OCI-M2 (cell line): ENCODE data around the gene CGB3.
A peak's percentile ranks its signal among the peaks of the same experiment; 100 is the strongest.

ENCODE experiments used
- DNase-seq: peaks from one replicate; lab custom pipeline; 2025; ENCODE audit not compliant: unreplicated experiment; lab: John Stamatoyannopoulos, UW

CGB3 gene

DNA sequence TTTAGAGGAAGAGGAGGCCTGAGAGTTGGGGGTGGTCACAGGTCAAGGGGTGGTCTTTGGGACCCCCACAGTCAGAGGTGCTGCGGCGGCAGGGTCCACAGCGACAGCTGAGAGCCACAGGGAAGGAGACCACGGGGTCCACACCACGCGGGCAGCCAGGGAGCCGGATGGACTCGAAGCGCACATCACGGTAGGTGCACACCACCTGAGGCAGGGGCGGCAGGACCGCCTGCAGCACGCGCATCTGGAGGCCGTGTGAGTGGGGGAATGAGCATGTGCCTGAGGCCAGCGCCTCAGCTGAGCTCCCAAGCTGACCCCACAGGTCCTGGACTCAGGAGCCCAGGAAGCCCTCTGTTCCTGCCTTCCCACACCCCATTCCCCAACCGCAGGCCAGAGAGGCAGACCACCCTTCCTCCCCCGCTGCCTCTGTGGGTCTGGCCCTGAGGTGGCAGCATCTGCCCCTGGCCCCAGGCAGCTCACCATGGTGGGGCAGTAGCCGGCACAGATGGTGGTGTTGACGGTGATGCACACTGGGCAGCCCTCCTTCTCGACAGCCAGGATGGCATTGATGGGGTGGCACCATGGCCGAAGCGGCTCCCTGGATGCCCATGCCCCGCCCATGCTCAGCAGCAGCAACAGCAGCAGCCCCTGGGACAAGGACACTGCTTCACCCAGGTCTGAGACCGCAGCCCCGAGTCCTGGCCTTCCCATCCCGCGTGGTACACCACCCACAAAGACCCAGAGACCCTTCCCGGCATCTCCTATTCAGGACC, 7.9 kb downstream of the CGB3 start:
- no peak for DNase-seq

DNA sequence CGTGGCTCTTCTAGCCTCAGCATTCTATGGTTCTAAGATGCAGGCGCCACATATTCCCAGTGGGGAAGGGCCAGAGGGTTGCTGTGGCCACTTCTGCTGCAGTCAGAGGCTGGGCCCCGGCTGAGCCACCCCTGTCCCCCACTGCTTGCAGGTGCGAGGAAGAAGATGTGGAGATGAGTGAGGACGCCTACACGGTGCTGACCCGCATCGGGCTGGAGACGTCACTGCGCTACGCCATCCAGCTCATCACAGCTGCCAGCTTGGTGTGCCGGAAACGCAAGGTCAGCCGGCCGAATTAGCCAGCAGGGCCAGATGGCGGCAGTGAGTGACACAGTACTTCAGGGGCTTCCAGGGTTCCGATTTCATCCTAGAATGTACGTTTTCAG, 9.3 kb downstream of the CGB3 start:
- DNase-seq, result no peak

- DNase-seq, result no peak
Observed at GRCh38 chr19:49014123-49014869, 9.8 kb downstream of the CGB3 start.

DNA sequence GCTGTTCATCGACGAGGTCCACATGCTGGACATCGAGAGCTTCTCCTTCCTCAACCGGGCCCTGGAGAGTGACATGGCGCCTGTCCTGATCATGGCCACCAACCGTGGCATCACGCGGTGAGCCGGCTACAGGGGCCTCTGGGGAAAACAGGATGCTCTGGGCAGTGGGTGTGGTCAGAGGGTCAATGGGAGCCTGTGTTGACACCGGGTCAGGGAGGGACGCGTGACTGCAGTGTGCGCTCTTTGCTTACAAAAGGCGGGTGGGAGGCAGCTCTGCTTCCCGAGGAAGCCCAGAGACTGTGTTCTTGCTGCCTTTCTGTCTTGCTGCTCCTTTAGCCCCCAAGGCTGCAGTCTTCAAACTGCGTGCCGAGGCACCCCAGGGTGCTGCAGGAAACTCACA, 12.9 kb downstream of the CGB3 start:
- DNase-seq, result no peak

DNA sequence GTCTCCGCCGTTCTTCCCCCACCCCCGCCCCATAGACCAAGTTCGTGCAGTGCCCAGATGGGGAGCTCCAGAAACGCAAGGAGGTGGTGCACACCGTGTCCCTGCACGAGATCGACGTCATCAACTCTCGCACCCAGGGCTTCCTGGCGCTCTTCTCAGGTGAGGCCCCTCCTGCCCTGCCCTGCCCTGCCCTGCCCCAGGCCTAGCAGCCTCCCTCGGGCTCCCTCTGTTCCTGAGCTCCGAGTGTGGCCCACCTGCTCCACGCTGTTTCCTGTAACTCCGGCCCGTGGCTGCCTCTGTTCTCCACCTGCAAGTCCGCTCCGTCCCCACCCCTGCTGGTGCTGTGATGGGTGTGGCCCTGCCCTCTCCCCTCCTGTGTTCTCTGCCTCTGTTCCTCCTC, 13.7 kb downstream of the CGB3 start:
- DNase-seq, result no peak

- DNase-seq, result no peak
Observed at GRCh38 chr19:49009828-49010227, 14.3 kb downstream of the CGB3 start.

GRCh38 chr19:49006905-49007304, 17.2 kb downstream of the CGB3 start:
- DNase-seq, result no peak

GRCh38 chr19:49004964-49005614, 19.0 kb downstream of the CGB3 start:
- DNase-seq, result no peak

DNA sequence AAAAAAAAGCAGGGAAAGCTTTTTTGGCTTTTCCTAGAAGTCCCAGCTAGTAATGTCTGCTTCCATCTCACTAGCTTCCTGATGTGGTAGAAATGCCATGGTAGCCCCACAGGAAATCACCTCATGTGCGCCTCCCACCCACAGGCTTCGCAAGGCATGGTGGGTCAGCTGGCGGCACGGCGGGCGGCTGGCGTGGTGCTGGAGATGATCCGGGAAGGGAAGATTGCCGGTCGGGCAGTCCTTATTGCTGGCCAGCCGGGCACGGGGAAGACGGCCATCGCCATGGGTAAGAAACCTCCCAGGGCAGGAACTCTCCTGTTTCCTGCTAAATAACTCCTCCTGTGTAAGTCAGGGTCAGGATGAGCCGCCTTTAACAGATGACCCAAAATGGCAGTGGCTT, 20.0 kb downstream of the CGB3 start:
- DNase-seq, result no peak

DNA sequence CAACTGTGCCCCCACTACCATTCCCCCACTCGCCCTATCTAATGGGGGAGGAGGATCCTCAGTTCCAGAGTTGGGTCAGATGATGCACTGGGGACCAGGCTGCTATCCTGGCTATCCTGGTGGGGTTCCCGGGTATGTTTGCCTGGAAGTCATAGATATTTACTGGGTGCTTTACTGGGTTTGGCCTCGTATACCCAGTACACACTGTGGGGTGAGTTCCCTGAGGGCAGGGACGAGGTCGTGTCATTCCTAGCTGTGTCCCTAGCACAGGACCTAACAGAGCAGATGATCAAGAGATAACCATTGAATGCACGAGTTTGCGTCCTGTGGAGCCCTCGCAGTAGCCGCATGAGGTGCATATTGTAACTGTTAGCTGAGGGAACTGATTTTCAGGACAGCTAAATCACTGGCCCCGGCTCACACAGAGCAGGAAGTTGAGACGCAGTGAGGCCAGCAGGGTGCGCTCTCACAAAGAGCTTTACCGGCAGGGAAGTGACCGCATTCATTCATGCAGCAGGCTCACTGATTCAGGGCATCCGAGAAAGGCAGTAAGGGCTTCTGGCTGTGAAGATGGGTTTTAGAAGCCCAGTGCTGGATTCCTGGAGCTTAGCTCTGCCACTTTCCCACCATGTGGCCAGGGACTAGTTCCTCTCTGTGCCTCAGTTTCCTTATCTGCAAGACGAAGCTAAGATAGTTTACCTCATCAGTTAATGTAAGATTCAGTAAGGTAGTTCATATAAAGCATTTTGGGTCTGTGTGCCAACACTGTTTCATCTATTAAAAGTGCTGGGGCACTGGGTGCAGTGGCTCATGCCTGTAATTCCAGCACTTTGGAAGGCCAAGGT, 24.4 kb downstream of the CGB3 start:
- DNase-seq, result no peak

DNA sequence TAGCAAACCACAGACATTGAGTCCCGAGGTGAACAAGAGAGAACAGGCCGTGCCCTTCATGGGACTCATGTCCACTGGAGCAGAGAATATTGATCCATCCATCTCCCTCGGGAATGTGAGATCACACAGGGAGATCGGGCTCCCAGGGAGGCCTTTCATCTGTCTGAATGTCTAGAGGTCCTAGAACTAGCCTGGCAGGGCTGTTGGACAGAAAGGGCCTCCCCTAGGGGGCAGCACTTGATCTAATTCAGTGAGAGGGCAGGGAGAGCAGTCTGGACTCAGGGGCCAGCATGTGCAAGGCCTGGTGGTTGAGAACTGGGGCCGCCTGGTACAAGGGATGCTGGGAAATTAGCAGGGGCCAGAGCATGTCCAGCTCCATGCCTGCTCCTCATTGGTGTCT, 26.2 kb downstream of the CGB3 start:
- no peak for DNase-seq

- no peak for DNase-seq
Observed at GRCh38 chr19:48994035-48994386, 30.1 kb downstream of the CGB3 start.

- DNase-seq, result peak; percentile 99
Observed at GRCh38 chr19:48993175-48994034, 30.7 kb downstream of the CGB3 start, which contains the start of the genes GYS1 and RUVBL2. GYS1 (minus strand) TSS chr19:48993309; CDS start chr19:48993112, 197 bp downstream. RUVBL2 (plus strand) TSS chr19:48993887; CDS start chr19:48993912, 25 bp downstream.

DNA sequence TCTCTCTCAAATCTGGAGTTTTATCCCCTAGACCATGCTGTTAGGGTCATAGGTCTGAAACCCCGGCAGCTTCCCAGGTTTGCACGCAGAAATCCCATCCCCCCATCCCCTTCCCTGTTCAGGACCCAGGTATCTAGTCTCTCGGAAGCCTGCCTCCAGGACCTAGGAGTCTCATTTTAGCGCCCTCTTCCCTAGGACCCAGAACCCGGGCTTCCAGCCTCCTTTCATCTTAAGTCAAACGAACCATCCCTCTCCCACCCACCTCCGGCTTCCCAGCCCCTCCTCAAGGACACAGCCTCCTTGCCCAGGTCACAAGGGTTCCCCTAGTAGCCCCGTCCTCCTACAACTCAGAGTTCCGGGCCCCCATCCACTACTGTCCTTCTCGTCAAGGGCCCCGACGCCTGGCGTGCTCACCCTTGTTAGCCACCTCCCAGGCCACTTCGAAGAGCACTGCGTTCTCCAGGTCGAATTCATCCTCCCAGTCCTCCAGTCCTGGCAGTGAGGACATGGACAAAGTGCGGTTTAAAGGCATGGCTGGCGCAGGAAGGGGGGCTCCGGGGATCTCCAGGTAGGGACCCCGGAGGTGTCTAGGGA, 31.5 kb downstream of the CGB3 start:
- DNase-seq, result no peak

- no peak for DNase-seq
Observed at GRCh38 chr19:48991873-48992580, 32.1 kb downstream of the CGB3 start.

DNA sequence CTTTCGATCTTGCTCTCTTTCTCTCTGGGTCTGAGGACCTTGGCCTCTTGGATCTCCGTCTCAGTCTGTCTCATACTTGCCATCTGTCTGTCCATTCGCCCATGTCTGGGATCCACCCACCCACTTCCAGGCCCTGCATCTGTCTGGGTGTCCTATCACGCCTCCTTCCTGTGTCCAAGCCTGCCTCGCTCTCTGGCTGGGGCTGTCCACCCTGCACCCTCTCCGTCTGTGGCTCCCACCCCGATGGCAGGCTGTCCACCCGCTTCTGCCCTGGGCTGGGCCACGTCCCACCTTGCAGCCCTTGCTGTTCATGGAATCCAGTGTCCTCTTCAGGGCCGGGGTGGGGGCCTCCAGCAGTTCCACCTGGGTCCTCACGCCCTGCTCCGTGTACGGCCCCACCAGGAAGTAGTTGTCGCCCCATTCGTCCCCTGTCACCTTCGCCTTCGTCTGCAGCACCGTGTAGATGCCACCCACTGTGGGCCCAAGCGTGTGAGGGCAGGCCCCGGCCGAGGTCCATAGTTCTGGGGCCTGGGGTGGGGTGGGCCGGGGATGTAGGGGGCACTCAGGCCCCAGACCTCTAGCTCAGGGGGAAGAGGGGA, 33.0 kb downstream of the CGB3 start:
- DNase-seq, result no peak

DNA sequence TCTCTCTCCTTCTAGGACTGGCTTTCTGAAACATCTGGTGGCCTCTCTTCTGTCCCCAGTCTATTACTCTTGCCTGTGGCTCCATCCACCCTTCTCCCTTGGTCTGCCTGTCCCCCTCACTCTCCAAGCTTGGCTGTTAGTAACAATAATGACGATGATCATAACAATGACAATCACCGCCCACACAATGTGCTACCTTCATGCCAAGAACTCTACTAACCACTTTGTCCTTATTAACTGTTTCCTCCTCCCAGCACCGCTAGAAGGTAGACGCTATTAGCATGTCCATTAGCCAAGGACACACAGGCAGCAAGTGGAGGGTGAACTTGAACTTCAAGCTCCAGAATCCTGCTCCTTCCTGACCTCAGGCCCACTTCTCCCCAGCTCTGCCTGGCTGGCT, 33.7 kb downstream of the CGB3 start:
- no peak for DNase-seq

DNA sequence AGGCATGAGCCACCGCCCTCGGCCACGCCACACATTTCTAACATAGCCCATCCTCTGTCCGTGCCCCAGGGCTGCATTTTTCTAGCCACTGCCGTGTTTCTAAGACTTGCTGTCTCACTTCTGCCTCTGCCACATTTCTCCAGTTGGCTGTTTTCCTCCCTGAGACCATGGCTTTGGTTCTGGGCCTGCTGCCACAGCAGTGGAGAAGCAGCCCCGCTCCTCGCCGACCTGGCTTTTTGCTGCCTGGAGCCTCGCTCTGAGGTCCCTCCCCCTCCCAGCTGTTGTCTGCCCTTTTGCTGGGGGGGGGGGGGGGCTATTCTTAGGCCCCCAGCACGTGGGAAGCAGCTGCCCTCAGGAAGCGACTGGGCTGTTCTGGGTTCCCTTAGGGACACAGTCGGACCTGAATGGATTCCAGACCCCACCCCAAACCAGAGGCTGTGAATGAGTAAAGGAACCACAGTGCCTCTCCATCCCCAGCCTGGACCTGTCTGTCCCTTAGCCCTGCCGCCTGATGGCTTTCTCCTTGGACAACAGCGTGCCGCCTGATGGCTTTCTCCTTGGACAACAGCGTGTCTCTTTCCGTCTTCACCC, 34.3 kb downstream of the CGB3 start:
- DNase-seq, result no peak
